Activated T-cell treated with anti-CD3 and anti-CD28 coated beads for 4 hours (primary cell): ENCODE measurements around the gene PYDC2.

Source experiments
- DNase-seq: peaks from one replicate; pipeline ENCODE4 v3.0.0-alpha.2; 2020

The PYDC2 gene

DNA sequence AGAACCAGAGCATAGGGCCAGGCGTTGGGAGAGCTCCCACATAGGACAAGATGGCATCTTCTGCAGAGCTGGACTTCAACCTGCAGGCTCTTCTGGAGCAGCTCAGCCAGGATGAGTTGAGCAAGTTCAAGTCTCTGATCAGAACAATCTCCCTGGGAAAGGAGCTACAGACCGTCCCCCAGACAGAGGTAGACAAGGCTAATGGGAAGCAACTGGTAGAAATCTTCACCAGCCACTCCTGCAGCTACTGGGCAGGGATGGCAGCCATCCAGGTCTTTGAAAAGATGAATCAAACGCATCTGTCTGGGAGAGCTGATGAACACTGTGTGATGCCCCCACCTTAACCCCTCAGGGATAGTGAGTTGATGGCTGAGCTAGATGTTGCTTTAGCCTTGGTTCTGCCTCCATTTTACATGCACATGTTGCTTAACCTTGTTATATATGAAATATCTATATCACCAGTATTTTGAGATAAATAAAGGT lies at the start of gene PYDC2:
TSS of gene PYDC2 (plus strand) at position 51 of the 483 bp plus-strand sequence. CDS start at position 51, 0 bp downstream.
- no peak for DNase-seq

- no peak for DNase-seq
Observed at GRCh38 chr3:191412759-191413158, 48.2 kb upstream of the PYDC2 start.

- DNase-seq, result no peak
Observed at GRCh38 chr3:191414286-191414685, 46.7 kb upstream of the PYDC2 start.

DNA sequence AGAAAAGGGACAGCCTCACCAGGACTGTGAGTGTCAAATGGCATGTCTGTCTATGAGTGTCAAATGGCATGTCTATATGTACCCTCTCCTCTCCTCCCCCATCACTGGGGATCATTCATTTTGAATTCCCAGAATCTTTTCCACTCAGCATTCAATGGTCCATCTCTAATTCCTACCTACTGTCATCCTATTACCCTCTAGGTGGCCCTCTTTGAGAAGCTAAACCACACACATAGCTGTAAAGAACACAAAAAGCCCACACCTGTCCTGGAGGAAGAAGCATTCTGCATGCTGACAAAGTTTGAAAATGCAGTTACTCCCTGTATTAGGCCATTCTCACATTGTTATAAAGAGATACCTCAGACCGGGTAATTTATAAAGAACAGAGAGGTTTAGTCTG lies 46.2 kb upstream of the PYDC2 start:
- DNase-seq, result no peak

GRCh38 chr3:191415566-191415965 lies 45.4 kb upstream of the PYDC2 start:
- DNase-seq, result no peak

DNA sequence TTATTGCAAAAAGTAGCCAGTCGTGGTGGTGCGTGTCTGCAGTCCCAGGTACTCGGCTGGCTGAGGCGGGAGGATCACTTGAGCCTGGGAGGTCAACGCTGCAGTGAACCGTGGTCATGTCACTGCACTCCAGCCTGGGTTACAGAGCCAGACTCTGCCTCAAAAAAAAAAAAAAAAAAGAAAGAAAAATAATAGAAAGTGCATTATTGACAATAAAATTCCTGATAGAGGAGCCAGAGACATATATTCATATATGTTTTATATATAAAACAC lies 43.6 kb upstream of the PYDC2 start:
- DNase-seq, result no peak

DNA sequence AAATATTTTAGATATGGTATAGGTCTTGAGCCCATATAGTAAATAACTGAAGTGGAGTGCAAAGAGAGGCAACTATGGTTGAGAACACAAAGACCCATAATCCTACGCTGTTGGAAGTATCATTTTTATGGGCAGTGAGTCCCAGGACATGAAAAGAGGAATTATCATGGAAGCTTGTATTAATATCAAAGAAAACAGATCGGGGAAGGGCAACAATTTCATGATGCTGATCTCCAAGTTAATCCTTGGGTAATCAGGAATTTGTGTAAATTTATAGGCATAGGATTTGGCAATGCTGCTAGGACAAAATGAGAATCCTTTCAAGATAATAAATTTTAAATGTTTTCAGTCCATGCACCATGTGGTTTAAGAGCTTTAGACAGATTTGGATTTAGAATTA lies 40.2 kb upstream of the PYDC2 start:
- DNase-seq, result no peak

DNA sequence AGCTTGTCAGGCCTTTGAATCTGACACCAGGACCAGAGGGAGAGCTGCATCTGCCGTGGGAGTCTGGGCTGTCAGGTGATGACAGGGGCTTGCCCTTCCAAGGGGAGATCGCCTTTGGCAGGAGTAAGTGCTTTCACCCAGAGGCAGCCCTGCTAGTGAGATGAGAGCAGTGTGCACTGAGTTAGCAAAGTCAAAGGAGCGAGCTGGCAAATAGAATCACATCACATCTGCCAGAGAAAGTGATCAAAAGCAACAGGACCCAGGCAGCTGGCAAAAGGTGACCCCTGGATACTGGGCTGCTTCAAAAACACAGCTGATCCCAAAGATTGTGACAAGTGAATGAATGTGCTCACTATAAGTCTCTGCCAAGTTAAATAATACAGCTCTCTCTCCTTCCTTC lies 36.1 kb upstream of the PYDC2 start:
- DNase-seq, result no peak

DNA sequence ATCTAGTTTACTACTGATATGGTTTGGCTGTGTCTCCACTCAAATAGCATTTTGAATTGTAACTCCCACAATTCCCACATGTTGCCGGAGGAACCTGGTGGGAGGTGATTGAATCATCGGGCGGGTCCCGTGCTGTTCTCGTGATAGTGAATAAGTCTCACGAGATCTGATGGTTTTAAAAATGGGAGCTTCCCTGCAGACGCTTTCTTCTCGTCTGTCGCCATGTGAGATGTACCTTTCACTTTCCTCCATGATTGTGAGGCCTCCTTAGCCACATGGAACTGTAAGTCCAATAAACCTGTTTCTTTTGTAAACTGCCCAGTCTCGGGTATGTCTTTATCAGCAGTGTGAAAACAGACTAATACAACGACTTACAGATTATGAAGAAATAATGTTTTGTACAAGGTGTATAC lies 35.6 kb upstream of the PYDC2 start:
- no peak for DNase-seq

- no peak for DNase-seq
Observed at GRCh38 chr3:191426311-191426710, 34.7 kb upstream of the PYDC2 start.

- no peak for DNase-seq
Observed at GRCh38 chr3:191428177-191428576, 32.8 kb upstream of the PYDC2 start.

DNA sequence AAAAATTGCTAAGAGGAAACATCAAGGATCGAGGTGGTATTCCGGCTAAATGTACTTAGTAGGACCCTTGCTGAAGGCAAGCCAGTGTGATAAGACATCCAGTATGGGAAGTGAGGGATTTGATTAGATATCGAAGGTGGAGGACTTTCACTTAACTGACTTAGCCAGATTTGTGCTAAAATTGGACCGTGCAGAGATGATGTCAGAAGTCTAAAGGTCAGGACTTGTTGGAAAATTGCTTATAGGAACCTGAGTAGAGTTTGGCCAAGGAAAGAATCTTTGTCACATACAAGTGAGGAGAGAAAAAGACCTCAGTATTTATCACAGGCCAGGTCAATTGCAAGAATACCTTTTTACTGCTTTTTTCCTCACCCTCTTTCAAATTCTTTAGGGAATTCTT lies 30.9 kb upstream of the PYDC2 start:
- DNase-seq, result no peak

- DNase-seq, result no peak
Observed at GRCh38 chr3:191431160-191431822, 29.7 kb upstream of the PYDC2 start.

- DNase-seq, result no peak
Observed at GRCh38 chr3:191432162-191432561, 28.8 kb upstream of the PYDC2 start.

DNA sequence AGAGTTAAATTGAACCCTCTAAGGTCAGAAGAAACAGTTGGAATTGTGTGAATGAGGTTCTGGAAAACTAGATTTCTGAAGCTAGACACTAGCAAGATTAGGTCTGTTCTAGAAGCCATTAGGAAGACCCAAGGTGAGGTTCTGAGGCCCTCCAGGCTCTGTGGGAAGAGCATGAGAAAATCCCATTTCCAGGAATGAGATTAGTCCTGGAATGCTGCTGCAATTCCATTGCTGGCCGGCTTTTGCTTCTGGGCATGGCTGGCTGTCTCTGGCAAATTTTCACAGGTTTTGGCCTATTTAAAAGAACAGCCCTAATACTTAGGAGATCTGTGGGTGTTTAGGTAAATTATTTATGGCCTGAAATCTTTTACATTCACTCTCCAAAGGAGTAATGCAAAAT lies 26.9 kb upstream of the PYDC2 start:
- no peak for DNase-seq

GRCh38 chr3:191435981-191436380 lies 25.0 kb upstream of the PYDC2 start:
- no peak for DNase-seq

DNA sequence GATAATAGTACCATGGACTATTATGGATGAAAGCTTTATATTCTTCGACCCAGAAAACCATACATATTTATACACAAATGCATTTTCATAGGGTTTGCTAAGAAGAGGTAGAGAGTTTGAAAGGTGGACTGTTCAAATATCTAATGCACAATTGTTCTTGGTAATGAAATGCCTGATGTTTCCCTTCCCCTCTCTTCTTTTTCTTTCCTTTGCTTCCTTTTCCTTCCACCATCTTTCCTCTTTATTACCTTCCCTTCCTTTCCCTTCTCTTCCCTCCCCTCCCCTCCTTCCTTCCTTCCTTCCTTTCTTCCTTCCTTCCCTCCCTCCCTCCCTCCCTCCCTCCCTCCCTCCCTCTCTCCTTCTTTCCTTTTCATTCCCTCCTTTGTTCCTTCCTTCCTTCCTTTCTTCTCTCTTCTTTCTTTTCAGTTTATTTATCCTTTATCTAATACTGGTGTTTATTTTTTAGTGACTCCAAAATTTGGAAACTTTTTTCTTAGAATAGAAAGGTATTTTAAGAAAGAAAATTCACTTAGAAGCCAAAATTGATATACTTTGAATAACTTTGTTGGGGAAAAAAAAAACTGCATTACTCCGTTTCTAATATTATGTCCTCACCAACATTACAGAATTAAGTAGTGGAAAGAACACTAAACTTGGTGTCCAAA lies 22.7 kb upstream of the PYDC2 start:
- no peak for DNase-seq

DNA sequence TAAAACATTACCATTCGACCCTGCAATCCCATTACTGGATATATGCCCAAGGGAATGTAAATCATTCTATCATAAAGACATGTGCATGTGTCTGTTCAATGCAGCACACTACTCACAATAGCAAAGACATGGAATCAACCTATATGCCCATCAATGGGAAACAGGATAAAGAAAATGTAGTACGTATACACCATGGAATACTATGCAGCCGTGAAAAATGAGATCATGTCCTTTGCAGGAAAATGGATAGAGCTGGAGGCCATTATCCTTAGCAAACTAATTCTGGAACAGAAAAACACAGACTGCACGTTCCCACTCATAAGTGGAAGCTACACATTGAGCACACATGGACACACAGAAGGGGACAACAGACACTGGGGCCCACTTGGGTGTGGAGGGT lies 20.4 kb upstream of the PYDC2 start:
- no peak for DNase-seq

- no peak for DNase-seq
Observed at GRCh38 chr3:191441687-191442086, 19.3 kb upstream of the PYDC2 start.

GRCh38 chr3:191444569-191444968 lies 16.4 kb upstream of the PYDC2 start:
- DNase-seq, result no peak

DNA sequence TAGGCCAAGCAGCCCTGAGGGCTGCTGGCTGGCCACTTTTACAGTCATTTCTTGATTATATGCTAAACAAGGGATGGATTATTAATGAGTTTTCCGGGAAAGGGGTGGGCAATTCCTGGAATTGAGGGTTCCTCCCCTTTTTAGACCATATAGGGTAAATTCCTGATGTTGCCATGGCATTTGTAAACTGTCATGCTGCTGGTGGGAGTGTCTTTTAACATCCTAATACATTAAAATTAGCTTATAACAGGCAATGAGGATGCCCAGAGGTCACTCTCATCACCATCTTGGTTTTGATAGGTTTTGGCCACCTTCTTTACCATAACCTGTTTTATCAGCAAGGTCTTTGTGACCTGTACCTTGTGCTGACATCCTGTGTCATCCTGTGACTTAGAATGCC lies 11.7 kb upstream of the PYDC2 start:
- DNase-seq, result no peak

DNA sequence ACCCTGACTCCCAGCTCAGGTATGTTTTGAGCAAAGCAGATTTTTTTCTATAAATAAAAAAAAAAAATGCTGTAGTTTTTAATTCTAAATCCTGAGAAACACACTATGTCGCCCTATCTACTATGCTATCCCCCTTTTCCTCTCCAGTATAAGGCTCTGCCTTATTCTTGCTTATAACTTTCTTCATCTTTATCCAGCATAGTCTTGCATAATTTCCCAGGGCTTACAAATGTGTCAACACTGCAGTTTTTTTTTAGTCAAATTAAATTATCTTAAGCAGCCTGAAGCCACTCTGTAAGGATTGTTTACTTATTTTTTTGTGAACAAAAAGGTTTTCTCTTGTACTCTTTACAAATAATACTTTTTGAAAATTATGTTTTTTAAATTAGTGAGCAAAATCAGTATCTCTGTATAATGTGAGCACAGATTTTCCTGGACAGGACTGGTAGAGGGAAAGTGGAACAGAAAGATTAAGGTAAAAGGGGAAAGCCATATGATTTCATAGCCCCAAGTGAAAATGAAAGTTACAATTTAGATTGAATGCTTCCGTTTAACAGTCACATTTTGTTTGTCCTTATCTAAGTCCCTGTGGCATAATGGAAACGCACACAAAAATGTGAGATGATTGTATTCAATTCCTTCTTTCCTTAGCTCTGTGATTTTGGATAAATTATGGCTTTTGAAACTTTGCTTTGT lies 5.6 kb upstream of the PYDC2 start:
- DNase-seq, result no peak

- no peak for DNase-seq
Observed at GRCh38 chr3:191460360-191460759, 603 bp upstream of the PYDC2 start.

GRCh38 chr3:191470080-191470479 lies 9.1 kb downstream of the PYDC2 start:
- no peak for DNase-seq
